DMS53 treated with DMSO at 0.1 percent for 48 hours (cell line): ENCODE data around the gene ATP6V1C2.

Experiments
- DNase-seq: peaks from one replicate; lab custom pipeline; 2025; ENCODE audit not compliant: unreplicated experiment; lab: John Stamatoyannopoulos, UW

The ATP6V1C2 gene

GRCh38 chr2:10832203-10832936 lies 110.9 kb downstream of the ATP6V1C2 start:
- peak; percentile 66 for DNase-seq

GRCh38 chr2:10833021-10833420 lies 111.6 kb downstream of the ATP6V1C2 start:
- no peak for DNase-seq

GRCh38 chr2:10834068-10834655 lies 112.7 kb downstream of the ATP6V1C2 start:
- DNase-seq: no peak
